ENCODE results near the gene CPA1. TPM values are rescaled to one million over a fixed set of nuclear protein-coding genes. Genes with fewer than 3 reads are reported as not detected.

The CPA1 gene
- total and polyA plus RNA-seq, 10 donors, result 0.79 to 8.1 (median 2.2) TPM

GRCh38 chr7:130356876-130357611, 23.2 kb upstream of the CPA1 start:
- no peaks in the 10 kb centered on the region for H3K27me3 ChIP-seq (replicated peaks in 1 of 7)
- peak overlapping the region; percentile 36 to 67 (median 55) for H3K27ac ChIP-seq
- TF ChIP-seq POLR2A (IDR thresholded peaks at IDR 0.05) (no peak), POLR2AphosphoS5 (IDR thresholded peaks at IDR 0.05) (no peak), CTCF (IDR thresholded peaks at IDR 0.05 in 8 of 11, conservative IDR thresholded peaks at IDR 0.05 in 3 of 11) (no peak)
- H3K36me3 ChIP-seq, result no peaks in the 10 kb centered on the region
- no peak for DNase-seq
- 72 to 86% (median 82%) methylated on average over 16 of the region's 16 CpGs for WGBS, 5 donors
- intact Hi-C loops (cut with DNase I; ENCODE audit: low total_unique reads), result no loop called here
- H3K9me3 ChIP-seq, result peaks cover 0 to 24% (median 15%) of the 10 kb centered on the region in 8 donors
- H3K4me3 ChIP-seq, result no peak overlapping the region
- H3K4me1 ChIP-seq, result peaks cover 0 to 18% (median 4%) of the 10 kb centered on the region in 6 donors

GRCh38 chr7:130358471-130358870, 21.8 kb upstream of the CPA1 start:
- DNase-seq, result no peak
- H3K27ac ChIP-seq, result no peak overlapping the region
- intact Hi-C loops (cut with DNase I; ENCODE audit: low total_unique reads), result no loop called here

GRCh38 chr7:130359276-130359857, 20.9 kb upstream of the CPA1 start:
- H3K4me3 ChIP-seq, result no peak overlapping the region
- DNase-seq, result no peak
- WGBS, 5 donors, result 80 to 94% (median 89%) methylated on average over 1 to 5 of the region's 5 CpGs
- intact Hi-C loops (cut with DNase I; ENCODE audit: low total_unique reads), result no loop called here
- H3K27ac ChIP-seq, result no peak overlapping the region
- TF ChIP-seq CTCF (IDR thresholded peaks at IDR 0.05 in 8 of 11, conservative IDR thresholded peaks at IDR 0.05 in 3 of 11) (no peak), POLR2A (IDR thresholded peaks at IDR 0.05) (no peak), POLR2AphosphoS5 (IDR thresholded peaks at IDR 0.05) (no peak)
- H3K36me3 ChIP-seq, result no peaks in the 10 kb centered on the region
- H3K4me1 ChIP-seq, result peaks cover 0 to 8% (median 0%) of the 10 kb centered on the region in 6 donors
- no peaks in the 10 kb centered on the region for H3K27me3 ChIP-seq (replicated peaks in 1 of 7)
- H3K9me3 ChIP-seq, result peaks cover 0 to 24% (median 15%) of the 10 kb centered on the region in 8 donors

More at GRCh38 chr7:130358471-130358870, 21.8 kb upstream of the CPA1 start:
- Histone ChIP-seq H3K27me3 (replicated peaks in 1 of 7) (no peaks in the 10 kb centered on the region), H3K4me1 (peaks cover 0 to 8% (median 0%) of the 10 kb centered on the region in 6 donors), H3K4me3 (no peak overlapping the region), H3K9me3 (peaks cover 0 to 24% (median 15%) of the 10 kb centered on the region in 8 donors), H3K36me3 (no peaks in the 10 kb centered on the region)
- TF ChIP-seq CTCF (IDR thresholded peaks at IDR 0.05 in 8 of 11, conservative IDR thresholded peaks at IDR 0.05 in 3 of 11), result no peak
- no peak for TF ChIP-seq POLR2A (IDR thresholded peaks at IDR 0.05)
- no peak for TF ChIP-seq POLR2AphosphoS5 (IDR thresholded peaks at IDR 0.05)
- 88 to 98% (median 94%) methylated on average over 4 of the region's 4 CpGs for WGBS, 5 donors

GRCh38 chr7:130360518-130360917, 19.8 kb upstream of the CPA1 start:
- peaks cover 0 to 8% (median 0%) of the 10 kb centered on the region in 6 donors for H3K4me1 ChIP-seq
- H3K27ac ChIP-seq, result no peak overlapping the region
- H3K9me3 ChIP-seq, result peaks cover 0 to 24% (median 15%) of the 10 kb centered on the region in 8 donors
- intact Hi-C loops (cut with DNase I; ENCODE audit: low total_unique reads), result no loop called here
- 90 to 98% (median 92%) methylated on average over 3 of the region's 3 CpGs for WGBS, 5 donors
- TF ChIP-seq CTCF (IDR thresholded peaks at IDR 0.05 in 8 of 11, conservative IDR thresholded peaks at IDR 0.05 in 3 of 11) (no peak), POLR2A (IDR thresholded peaks at IDR 0.05) (no peak), POLR2AphosphoS5 (IDR thresholded peaks at IDR 0.05) (no peak)
- no peaks in the 10 kb centered on the region for H3K36me3 ChIP-seq
- no peaks in the 10 kb centered on the region for H3K27me3 ChIP-seq (replicated peaks in 1 of 7)
- no peak overlapping the region for H3K4me3 ChIP-seq
- no peak for DNase-seq
